T-helper 17 cell (primary cell): ENCODE data around the gene KLRB1. TPM values are rescaled to one million over a fixed set of nuclear protein-coding genes. Genes with fewer than 3 reads are reported as not detected.
"Not testable (repeated sequence)": the region's sequence is repeated elsewhere in the genome, so short reads cannot be mapped to it uniquely, and the experiment has no call there.

Source experiments
- ATAC-seq: fragments of 150-1000 bp; cut with Tn5 transposase; 2 replicates; pipeline ENCODE4 v1.10.0; 2021; ENCODE audit warnings: mild to moderate bottlenecking, moderate library complexity
- DNase-seq, 3 donors: peaks; one replicate each; pipeline versions ENCODE4 v3.0.0 to v3.0.0-alpha.2; 2020 to 2021
- H3K9me3 ChIP-seq: one replicate; pipeline ENCODE4 v1.7.0; 2013; ENCODE audit warnings: low read length, mild to moderate bottlenecking; ENCODE audit not compliant: control insufficient read depth, poor library complexity, severe bottlenecking
- H3K27ac Mint-ChIP-seq: one replicate; pipeline ENCODE4 v1.8.0; 2022; ENCODE audit warnings: mild to moderate bottlenecking, moderate library complexity, mixed read lengths
- H3K27me3 Mint-ChIP-seq: one replicate; pipeline ENCODE4 v1.8.0; 2022; ENCODE audit warnings: mixed read lengths
- H3K36me3 Mint-ChIP-seq: one replicate; pipeline ENCODE4 v1.8.0; 2022; ENCODE audit warnings: low read depth, mixed read lengths
- H3K4me1 Mint-ChIP-seq: one replicate; pipeline ENCODE4 v1.8.0; 2022; ENCODE audit warnings: mild to moderate bottlenecking, mixed read lengths
- H3K4me3 Mint-ChIP-seq: one replicate; pipeline ENCODE4 v1.8.0; 2022; ENCODE audit warnings: mild to moderate bottlenecking, moderate library complexity, mixed read lengths
- total RNA-seq, 4 donors: library from RNA in 2 of 4; stranded (reverse) in 2 of 4; gene quantifications; one replicate each; pipeline ENCODE4 v1.2.3 and lab custom pipeline; 2022 to 2026

KLRB1 gene
- total RNA-seq: 100 to 1,000 TPM; 182 to 229 TPM
- total RNA-seq (lab: John Stamatoyannopoulos, UW): 49.9 to 171 reads per million in 2 donors

DNA sequence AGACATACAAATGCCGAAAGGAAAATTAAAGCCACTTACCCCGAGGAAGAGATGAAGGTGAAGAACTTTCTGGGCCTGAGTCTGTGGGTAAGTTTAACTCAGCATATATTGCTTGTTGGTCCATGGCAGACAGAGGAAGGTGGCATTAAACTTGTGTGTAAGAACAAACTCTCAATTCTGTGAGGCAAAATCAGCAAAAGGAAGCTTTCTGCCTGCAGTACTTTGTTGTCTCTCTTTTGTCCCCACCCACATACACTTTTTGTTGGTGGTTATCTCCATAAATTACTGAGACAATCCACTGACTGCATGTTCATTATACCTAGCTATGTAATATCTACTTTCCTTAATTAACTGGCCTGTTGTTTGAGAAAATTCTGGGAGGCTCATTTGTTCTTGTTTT lies at the start of gene KLRB1:
TSS of gene KLRB1 (minus strand) at position 201 of the 400 bp plus-strand sequence. CDS start at position 124, 77 bp downstream.
- no peaks in the 10 kb centered on the region for H3K9me3 ChIP-seq
- ATAC-seq: peak; percentile 57
- Mint-ChIP-seq H3K36me3 (peaks cover 6% of the 10 kb centered on the region), H3K4me1 (peaks cover 53% of the 10 kb centered on the region), H3K27ac (peak within 1 kb of the TSS; percentile 97), H3K27me3 (no peaks in the 10 kb centered on the region), H3K4me3 (peak within 1 kb of the TSS; percentile 95)
- DNase-seq: no peak

DNA sequence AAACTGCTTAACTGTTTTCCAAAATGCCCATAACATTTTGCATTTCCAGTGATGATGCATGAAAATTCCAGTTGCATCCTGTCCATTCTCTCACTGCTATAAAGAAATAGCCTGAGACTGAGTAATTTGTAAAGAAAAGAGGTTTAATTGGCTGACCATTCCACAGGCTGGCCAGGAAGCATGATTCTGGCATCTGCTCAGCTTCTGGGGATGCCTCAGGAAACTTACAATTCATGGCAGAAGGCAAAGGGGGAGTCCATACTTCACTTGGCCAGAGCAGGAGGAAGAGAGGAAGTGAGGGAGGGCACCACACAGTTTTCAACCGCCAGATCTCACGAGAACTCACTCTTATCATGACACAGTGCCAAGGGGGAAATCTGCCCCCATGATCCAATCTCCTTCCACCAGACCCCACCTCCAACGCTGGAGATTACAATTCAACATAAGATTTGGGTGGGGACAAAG lies 43.6 kb upstream of the KLRB1 start:
- H3K27me3 Mint-ChIP-seq: no peaks in the 10 kb centered on the region
- peak overlapping the region; percentile 100 for H3K4me3 Mint-ChIP-seq
- no peaks in the 10 kb centered on the region for H3K9me3 ChIP-seq
- H3K36me3 Mint-ChIP-seq: peaks cover 27% of the 10 kb centered on the region
- ATAC-seq (no peak), DNase-seq (peak in 1 of 3 donors; percentile 18)
- H3K4me1 Mint-ChIP-seq: peaks cover 61% of the 10 kb centered on the region
- H3K27ac Mint-ChIP-seq: peak overlapping the region; percentile 100

DNA sequence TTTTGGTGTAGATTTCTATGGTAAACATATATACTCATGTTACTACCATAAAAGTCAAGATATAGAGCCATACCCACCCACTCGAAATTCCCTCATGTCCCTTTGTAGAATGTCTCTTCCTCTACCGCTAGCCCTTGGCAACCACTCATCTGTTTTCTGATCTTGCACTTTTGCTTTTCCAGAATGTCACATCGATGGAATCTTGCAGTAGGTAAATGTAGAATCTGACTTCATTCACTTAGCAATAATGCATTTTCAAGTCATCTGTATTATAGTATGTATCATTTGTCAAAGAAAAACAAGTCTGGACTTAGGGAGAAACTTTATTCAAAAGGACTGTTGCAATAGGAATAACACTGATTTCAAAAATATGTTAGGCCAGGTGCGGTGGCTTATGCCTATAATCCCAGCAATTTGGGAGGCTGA lies 42.4 kb upstream of the KLRB1 start:
- Mint-ChIP-seq H3K4me3 (peak overlapping the region; percentile 100), H3K36me3 (peaks cover 21% of the 10 kb centered on the region), H3K4me1 (peaks cover 51% of the 10 kb centered on the region), H3K27ac (peak overlapping the region; percentile 100), H3K27me3 (no peaks in the 10 kb centered on the region)
- H3K9me3 ChIP-seq: no peaks in the 10 kb centered on the region
- no peak for DNase-seq
- no peak for ATAC-seq

DNA sequence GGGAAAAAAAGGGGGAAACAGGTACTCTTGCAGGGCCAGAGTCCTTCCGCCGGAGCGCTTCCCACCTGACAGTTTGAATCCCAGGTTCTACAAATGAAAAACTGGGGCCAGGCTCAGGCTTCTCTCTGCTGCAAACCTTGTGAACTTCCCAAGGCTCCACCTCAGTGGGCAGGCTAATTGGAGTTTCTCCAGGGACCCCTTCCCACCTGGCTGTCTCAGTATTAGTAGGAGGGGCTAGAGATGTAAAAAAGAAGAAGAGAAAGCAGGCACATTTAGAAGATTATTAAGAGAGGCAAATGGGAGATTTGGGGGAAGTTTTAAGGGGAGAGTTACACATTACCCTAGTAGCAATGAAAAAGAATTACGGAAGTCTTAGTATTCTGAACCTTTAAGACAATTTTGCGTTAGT lies 41.8 kb upstream of the KLRB1 start:
- no peaks in the 10 kb centered on the region for H3K9me3 ChIP-seq
- H3K36me3 Mint-ChIP-seq: peaks cover 15% of the 10 kb centered on the region
- ATAC-seq: no peak
- H3K4me1 Mint-ChIP-seq: peaks cover 44% of the 10 kb centered on the region
- no peaks in the 10 kb centered on the region for H3K27me3 Mint-ChIP-seq
- peak overlapping the region; percentile 100 for H3K4me3 Mint-ChIP-seq
- no peak for DNase-seq
- peak overlapping the region; percentile 100 for H3K27ac Mint-ChIP-seq

DNA sequence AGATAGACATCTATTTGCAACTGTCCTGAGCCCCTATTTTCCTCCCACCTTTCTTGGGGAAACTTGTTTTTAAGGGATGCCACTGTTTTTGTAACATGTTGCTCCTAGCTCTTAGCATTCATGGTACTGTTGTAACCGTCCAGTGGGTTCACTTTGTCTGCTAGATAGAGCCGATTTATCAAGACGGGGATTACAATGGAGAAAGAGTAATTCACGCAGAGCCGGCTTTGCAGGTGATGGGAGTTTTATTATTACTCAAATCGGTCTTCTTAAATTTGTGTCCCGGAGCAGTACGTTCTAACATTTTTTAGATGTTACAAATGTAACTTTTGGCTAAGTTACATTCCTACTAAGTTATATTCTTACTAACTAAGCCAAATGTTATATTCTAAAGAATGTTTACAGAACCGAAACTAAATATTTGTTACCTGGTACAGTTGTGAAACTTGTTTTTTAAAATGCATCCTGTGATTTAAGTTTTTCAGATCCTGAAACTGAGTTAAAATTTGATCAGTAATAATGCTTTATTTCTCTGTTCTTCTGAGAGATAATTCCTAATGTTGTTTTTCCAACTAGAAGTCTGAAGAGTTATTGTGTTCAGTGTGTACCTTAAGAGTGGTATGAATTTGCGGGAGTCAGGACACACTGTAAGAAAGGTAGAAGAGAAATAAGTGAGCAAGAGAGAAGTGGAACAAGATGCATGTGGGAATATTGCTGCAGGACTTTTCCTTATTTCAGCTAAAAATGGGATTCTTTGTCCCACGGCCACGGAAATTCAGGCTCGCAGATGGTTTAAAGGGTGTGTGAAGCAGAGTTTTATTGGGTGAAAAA lies 41.2 kb upstream of the KLRB1 start:
- H3K9me3 ChIP-seq: no peaks in the 10 kb centered on the region
- Mint-ChIP-seq H3K4me3 (peak overlapping the region; percentile 100), H3K36me3 (peaks cover 13% of the 10 kb centered on the region), H3K4me1 (peaks cover 41% of the 10 kb centered on the region), H3K27ac (peak overlapping the region; percentile 100), H3K27me3 (no peaks in the 10 kb centered on the region)
- no peak for DNase-seq
- no peak for ATAC-seq

DNA sequence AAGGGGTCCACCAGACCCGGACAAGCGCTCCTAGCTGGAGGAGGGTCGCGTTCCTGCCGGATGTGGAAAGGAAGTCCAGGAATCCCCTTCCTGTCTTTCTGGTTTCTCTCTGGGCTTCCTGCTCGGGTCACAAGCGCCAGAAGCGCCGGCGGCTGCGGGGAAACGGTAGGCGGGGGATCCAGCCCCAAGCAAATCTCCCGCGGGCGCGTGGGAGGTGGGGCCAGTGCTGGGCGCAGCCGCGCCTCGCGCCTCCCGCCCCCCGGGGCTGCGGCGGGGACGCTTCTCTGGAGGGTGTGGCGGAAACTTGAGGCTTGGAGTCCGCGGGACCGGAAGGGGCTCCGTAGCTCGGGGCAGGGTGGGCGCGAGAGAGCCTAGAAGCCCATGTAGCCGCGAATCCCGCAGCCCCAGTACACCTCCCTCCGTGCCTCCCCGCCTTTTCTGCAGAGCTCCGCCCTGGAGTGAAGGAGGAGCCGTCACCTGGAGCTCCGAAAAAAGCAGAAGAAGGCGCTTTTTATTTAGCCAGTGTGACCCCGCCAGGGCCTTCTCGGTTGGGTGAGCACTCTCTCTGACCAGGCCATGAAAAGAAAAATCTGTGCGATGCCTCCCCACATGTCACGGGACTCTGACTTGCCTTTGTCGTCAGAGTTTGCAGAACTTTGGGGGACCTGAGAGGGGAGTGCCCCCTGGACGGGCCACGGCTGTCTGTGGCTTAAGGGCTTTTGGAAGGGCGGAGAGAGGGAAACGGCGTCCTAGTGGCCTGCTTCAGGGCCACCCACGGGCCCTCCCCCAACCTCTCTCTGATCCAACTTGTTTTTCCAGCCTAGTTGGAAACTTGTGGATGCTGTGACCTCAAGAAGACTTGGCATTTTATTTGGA lies 40.3 kb upstream of the KLRB1 start:
- ATAC-seq (peak; percentile 77), DNase-seq (peak; percentile 78 to 88 (median 82))
- no peaks in the 10 kb centered on the region for H3K27me3 Mint-ChIP-seq
- H3K27ac Mint-ChIP-seq: peak overlapping the region; percentile 100
- H3K9me3 ChIP-seq: no peaks in the 10 kb centered on the region
- peaks cover 42% of the 10 kb centered on the region for H3K4me1 Mint-ChIP-seq
- H3K4me3 Mint-ChIP-seq: peak overlapping the region; percentile 100
- H3K36me3 Mint-ChIP-seq: peaks cover 9% of the 10 kb centered on the region

DNA sequence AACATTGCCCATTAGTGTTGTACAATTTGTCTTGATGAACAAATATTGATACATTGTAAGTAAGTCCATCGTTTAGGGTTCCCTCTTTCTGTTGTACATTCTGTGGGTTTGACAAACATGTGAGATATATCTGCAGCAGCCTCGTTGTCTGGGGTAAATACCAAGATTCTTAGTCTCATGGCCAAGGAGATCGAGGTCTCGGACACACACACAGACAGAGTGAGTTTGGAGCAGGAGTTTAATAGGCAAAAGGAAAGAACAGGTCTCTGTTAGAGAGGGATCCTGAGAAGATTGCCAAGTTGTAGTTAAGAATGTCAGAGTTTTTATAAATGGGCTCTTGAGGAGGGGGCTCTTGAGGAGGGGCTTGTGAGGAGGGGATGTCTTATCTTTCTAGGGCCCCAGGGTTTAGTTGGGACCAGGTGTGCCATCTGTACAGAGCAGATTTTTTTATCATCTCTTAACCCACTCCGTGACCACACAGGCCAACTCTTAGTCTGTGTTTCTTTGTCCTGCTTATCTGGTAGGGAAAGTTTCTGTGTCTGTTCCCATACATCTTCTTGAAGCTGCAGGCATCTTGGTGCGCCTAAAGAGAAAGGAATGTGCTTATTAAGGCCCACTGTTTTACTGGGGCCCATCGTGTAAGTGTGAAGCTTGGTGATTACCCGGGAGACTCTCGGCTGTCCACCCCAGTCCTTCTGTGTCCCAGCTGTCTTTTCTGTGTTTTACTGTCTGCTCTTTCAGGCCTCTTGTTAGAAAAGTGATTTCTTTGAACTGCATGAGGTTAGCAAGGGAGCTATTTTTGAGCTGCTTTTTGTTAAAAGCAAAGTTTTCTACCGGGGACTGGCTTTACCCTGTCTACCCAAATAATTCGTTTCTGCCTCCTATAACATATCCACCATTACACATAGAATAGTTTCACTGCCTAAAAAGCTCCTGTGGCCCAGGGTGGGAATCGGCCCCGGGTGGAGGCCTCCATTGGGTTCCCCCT lies 39.4 kb upstream of the KLRB1 start:
- H3K4me1 Mint-ChIP-seq: peaks cover 36% of the 10 kb centered on the region

DNA sequence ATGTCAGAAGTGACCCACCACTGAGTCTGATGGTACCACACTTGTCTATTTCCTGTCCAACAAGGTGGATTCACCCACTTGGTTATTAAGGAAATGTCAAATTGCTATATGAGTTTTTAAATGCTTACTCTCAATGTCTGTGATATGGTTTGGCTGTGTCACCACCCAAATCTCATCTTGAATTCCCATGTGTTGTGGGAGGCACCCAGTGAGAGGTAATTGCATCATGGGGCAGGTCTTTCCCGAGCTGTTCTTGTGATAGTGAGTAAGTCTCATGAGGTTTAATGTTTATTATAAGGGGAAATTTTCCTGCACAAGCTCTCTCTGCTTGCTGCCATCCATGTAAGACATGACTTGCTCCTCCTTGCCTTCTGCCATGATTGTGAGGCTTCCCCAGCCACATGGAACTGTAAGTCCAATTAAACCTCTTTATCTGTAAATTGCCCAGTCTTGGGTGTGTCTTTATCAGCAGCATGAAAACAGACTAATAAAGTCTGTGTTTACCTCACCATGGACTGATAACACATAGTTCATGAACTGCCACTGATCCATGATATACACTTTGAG lies 37.4 kb upstream of the KLRB1 start:
- not testable (repeated sequence) for H3K36me3 Mint-ChIP-seq, H3K9me3 ChIP-seq, H3K27me3 Mint-ChIP-seq, H3K27ac Mint-ChIP-seq, H3K4me3 Mint-ChIP-seq, ATAC-seq, DNase-seq
- H3K4me1 Mint-ChIP-seq: peaks cover 25% of the 10 kb centered on the region

More for the DNA sequence above, 39.4 kb upstream of the KLRB1 start:
- H3K9me3 ChIP-seq: no peaks in the 10 kb centered on the region
- Mint-ChIP-seq H3K36me3 (peaks cover 9% of the 10 kb centered on the region), H3K4me3 (peak overlapping the region; percentile 100), H3K27me3 (no peaks in the 10 kb centered on the region), H3K27ac (peak overlapping the region; percentile 100)
- no peak for DNase-seq
- ATAC-seq: peak; percentile 5

DNA sequence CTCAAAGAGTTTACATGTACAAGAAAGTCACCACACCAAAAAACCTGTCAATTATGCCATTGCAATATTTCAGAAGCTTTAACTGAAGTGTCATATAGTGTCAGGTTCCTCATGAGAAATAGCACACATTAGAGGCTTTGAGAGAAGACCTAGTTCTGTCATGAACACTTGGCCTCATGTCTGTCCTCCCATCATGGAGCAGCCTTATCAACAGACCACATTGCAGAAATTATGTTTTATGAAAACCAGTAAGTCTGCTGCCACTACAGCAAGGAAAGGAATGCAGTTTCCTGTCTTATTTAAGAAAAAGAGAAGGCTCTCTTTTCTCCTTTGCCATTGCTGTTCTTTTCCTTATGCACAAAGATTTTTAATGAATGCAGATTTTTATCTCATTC lies 35.5 kb upstream of the KLRB1 start:
- H3K27ac Mint-ChIP-seq: peak overlapping the region; percentile 1
- no peaks in the 10 kb centered on the region for H3K27me3 Mint-ChIP-seq
- H3K9me3 ChIP-seq: no peaks in the 10 kb centered on the region
- H3K4me3 Mint-ChIP-seq: no peak overlapping the region
- DNase-seq (no peak), ATAC-seq (no peak)
- no peaks in the 10 kb centered on the region for H3K36me3 Mint-ChIP-seq
- H3K4me1 Mint-ChIP-seq: peaks cover 20% of the 10 kb centered on the region

DNA sequence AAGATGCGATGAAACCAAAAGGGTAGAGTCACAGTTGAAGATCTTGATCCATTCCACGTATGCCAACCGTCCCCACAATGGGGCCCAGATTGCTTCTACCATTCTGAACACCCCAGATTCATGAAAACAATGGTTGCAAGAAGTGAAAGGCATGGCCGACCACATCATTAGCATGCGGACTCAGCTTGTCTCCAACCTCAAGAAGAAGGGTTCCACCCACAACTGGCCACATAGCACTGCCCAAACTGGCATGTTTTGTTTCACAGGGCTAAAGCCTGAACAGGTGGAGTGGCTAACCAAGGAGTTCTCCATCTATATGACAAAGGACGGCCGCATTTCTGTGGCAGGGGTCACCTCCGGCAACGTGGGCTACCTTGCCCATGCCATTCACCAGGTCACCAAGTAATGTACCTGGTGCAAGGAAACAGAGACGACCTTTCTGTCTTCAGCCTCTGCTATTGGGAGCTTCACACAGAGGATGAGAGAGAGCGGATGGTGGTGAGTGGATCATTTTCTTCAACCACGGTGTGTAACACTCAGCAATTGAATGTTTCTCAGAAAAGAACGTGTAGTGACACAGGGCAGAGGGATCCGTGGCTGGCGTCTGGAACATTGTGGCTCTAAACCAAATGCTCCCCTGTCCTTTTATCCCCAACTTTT lies 35.0 kb upstream of the KLRB1 start:
- Mint-ChIP-seq H3K4me3 (no peak overlapping the region), H3K4me1 (peaks cover 24% of the 10 kb centered on the region), H3K27me3 (no peaks in the 10 kb centered on the region), H3K36me3 (no peaks in the 10 kb centered on the region), H3K27ac (no peak overlapping the region)
- no peak for DNase-seq
- no peaks in the 10 kb centered on the region for H3K9me3 ChIP-seq
- no peak for ATAC-seq

DNA sequence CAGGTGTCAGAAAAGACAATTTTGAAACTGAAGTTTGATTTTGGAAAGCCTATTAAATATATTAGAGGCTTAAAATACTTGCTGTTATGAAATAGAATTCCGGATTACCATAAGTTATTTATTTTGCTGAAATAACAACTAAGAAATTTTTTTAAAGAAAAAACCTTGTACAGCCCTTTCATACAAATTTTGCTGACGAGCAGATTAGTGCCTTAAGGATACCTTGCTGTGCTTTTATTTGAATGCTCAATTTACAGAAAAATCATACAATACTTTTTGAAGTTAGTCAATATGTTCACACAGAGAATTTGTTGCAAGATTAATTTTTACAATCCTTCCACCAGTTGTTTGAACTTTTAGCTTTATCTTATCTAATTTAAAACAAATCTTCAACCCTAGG lies 32.3 kb upstream of the KLRB1 start:
- no peaks in the 10 kb centered on the region for H3K27me3 Mint-ChIP-seq
- H3K4me3 Mint-ChIP-seq: no peak overlapping the region
- H3K9me3 ChIP-seq: no peaks in the 10 kb centered on the region
- H3K27ac Mint-ChIP-seq: no peak overlapping the region
- no peak for ATAC-seq
- no peak for DNase-seq
- no peaks in the 10 kb centered on the region for H3K36me3 Mint-ChIP-seq
- H3K4me1 Mint-ChIP-seq: peaks cover 28% of the 10 kb centered on the region

DNA sequence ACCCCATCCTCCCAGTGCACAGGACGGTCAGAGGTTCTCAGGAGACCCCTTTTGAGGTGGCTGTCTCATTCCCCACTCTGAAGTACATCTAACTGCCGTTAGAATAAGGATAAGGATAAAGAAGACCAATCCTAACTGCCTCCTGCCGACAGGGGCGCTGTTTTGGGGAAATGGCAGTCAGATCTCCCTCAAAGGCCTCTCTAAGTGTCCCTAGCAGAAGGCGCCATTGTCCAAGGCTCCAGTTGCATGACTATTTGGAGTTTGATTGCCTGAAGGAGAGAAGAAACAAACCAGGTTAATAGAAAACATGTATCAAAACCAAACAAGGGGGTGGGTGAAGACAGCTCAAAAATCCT lies 29.1 kb upstream of the KLRB1 start:
- H3K36me3 Mint-ChIP-seq: peaks cover 2% of the 10 kb centered on the region
- H3K27ac Mint-ChIP-seq: peak overlapping the region; percentile 88
- H3K4me3 Mint-ChIP-seq: no peak overlapping the region
- no peaks in the 10 kb centered on the region for H3K27me3 Mint-ChIP-seq
- peaks cover 37% of the 10 kb centered on the region for H3K4me1 Mint-ChIP-seq
- ATAC-seq (no peak), DNase-seq (no peak)
- H3K9me3 ChIP-seq: no peaks in the 10 kb centered on the region
